ENCODE measurements around the gene EEF1AKMT1. TPM values are rescaled to one million over a fixed set of nuclear protein-coding genes. Genes with fewer than 3 reads are reported as not detected.

Gene EEF1AKMT1
- total and polyA plus RNA-seq, 11 donors = 4.5 to 10.2 (median 8.7) TPM

DNA sequence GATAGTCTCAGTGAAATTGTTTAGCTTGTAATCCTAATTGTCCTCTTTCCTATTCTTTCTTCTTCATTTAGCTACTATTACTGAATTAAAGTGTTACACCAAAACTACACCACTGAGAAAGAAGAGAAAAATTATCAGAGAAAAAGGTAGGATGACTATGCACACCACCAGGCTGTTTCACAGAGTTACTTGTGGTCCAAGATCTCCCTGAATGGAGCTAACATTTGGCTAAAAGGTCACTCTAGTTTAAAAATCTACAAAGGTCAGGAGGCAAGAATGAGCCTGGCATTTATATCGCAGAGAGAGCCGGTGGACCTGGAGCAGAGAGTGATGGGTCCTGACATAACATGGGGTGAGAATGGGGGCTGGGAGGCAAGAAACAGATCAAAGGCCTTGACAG lies 37.0 kb upstream of the EEF1AKMT1 start:
- Histone ChIP-seq H3K27ac (peak overlapping the region in 2 of 12 donors; percentile 2 to 14), H3K36me3 (peaks cover 0 to 39% (median 34%) of the 10 kb centered on the region in 9 donors), H3K4me1 (peaks cover 0 to 32% (median 22%) of the 10 kb centered on the region in 12 donors), H3K9me3 (no peaks in the 10 kb centered on the region), H3K27me3 (no peaks in the 10 kb centered on the region), H3K4me3 (no peak overlapping the region)
- TF ChIP-seq, protein P1, sequence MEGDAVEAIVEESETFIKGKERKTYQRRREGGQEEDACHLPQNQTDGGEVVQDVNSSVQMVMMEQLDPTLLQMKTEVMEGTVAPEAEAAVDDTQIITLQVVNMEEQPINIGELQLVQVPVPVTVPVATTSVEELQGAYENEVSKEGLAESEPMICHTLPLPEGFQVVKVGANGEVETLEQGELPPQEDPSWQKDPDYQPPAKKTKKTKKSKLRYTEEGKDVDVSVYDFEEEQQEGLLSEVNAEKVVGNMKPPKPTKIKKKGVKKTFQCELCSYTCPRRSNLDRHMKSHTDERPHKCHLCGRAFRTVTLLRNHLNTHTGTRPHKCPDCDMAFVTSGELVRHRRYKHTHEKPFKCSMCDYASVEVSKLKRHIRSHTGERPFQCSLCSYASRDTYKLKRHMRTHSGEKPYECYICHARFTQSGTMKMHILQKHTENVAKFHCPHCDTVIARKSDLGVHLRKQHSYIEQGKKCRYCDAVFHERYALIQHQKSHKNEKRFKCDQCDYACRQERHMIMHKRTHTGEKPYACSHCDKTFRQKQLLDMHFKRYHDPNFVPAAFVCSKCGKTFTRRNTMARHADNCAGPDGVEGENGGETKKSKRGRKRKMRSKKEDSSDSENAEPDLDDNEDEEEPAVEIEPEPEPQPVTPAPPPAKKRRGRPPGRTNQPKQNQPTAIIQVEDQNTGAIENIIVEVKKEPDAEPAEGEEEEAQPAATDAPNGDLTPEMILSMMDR (IDR thresholded peaks at IDR 0.05) = no peak
- TF ChIP-seq POLR2A (IDR thresholded peaks at IDR 0.05) = no peak
- DNase-seq (no peak), ATAC-seq (peak in 1 of 4 donors; percentile 11)
- 51 to 71% (median 65%) methylated on average over 2 of the region's 2 CpGs for WGBS, 4 donors
- intact Hi-C loops (cut with DNase I) = loop anchor here in 1 of 10 donors (5.0 kb wide), 1 partner anchor 39 kb away; the partner anchor contains the start of gene EEF1AKMT1

DNA sequence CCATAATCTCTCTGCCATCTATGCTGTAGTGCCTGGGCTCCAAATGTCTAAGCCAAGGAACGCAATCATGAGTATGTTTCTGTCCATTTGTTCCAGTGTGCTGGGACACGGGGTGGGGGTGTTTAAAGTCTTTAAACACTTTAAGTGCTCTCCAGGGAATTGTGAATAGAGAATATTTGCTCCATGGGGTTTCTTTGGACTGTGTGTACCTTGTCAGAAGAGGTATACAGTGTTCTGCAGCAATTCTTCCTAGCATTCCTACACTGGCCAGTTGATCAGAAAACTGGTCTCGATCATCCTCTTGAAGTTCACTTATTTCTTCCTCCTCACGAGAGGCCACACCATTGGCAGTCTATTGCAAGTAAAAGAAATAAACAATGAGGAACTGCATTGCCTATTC lies 35.1 kb upstream of the EEF1AKMT1 start:
- Histone ChIP-seq H3K9me3 (no peaks in the 10 kb centered on the region), H3K4me1 (peaks cover 0 to 14% (median 9%) of the 10 kb centered on the region in 12 donors), H3K27me3 (no peaks in the 10 kb centered on the region), H3K4me3 (no peak overlapping the region), H3K27ac (no peak overlapping the region), H3K36me3 (peaks cover 0 to 50% (median 34%) of the 10 kb centered on the region in 9 donors)
- no peak for ATAC-seq
- TF ChIP-seq POLR2A (IDR thresholded peaks at IDR 0.05) = no peak
- TF ChIP-seq, protein P1 (IDR thresholded peaks at IDR 0.05) = no peak
- intact Hi-C loops (cut with DNase I) = no loop called here
- DNase-seq = no peak
- 82 to 85% (median 84%) methylated on average over 4 of the region's 4 CpGs for WGBS, 4 donors

DNA sequence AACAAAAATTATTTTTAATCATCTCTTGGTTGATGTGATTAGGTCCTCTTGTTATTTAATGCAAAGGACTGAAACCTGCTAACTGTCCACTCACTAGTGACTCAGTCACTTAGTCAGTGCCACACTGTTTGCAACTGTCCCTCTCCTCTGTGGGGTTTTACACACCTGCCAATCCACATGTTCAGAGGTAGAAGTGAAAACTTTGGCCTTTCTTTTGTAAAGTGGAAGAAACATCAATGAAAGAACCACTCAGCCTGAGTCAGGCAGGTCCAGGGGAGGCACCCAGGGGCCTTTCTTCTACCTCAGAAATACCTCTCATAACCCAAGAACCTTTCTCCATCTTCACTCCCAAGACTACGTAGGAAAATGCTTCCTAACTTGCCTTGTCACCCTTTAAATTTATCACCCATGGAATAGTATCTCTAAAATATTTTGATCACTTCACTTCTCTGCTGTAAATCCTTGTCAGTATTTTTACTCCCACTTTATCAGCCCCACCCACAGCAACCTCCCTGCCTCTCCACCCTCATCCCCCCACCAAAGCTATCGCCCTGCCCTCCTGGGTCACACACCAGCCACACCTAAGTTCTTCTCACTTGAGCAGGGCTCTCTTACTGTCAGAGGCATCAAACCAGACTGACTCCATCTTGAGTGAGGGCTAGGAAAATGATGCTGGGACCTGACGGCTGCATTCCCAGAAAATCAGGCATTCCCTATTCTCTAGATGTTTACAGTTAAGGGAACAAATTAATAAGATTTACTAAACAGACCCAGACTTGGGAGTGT lies 29.6 kb upstream of the EEF1AKMT1 start:
- no peaks in the 10 kb centered on the region for H3K27me3 ChIP-seq
- ATAC-seq (no peak), DNase-seq (no peak)
- no peaks in the 10 kb centered on the region for H3K9me3 ChIP-seq
- no peak overlapping the region for H3K27ac ChIP-seq
- peaks cover 0 to 80% (median 41%) of the 10 kb centered on the region in 9 donors for H3K36me3 ChIP-seq
- H3K4me1 ChIP-seq = peaks cover 0 to 12% (median 0%) of the 10 kb centered on the region in 12 donors
- 85 to 90% (median 89%) methylated on average over 3 of the region's 3 CpGs for WGBS, 4 donors
- H3K4me3 ChIP-seq = no peak overlapping the region
- intact Hi-C loops (cut with DNase I) = no loop called here
- TF ChIP-seq, protein P1 (IDR thresholded peaks at IDR 0.05) = no peak
- TF ChIP-seq POLR2A (IDR thresholded peaks at IDR 0.05) = no peak

DNA sequence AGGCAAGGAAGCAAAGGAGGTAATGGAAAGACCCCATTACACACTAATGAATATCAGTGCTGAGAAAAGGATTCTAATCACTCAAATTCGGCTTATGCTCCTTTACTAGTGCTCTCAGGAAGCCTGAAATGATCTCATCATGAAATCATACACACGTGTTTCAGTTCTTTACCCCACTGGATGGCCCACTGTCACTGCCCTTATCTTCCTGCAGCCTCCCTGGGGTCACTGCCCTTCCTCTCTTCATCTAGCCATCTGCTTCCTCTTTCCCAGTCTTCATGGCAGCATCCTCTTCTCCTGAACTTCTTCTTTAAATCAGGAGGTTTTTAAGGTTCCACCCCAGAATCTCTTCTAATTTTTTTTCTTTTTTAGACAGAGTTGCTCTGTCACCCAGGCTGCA lies 27.9 kb upstream of the EEF1AKMT1 start:
- TF ChIP-seq, protein P1 (IDR thresholded peaks at IDR 0.05) = no peak
- TF ChIP-seq POLR2A (IDR thresholded peaks at IDR 0.05) = no peak
- no peaks in the 10 kb centered on the region for H3K9me3 ChIP-seq
- H3K27ac ChIP-seq = no peak overlapping the region
- intact Hi-C loops (cut with DNase I) = no loop called here
- no peak for ATAC-seq
- DNase-seq = no peak
- H3K4me3 ChIP-seq = no peak overlapping the region
- 27 to 32% (median 29%) methylated on average over 2 of the region's 2 CpGs for WGBS, 4 donors
- H3K27me3 ChIP-seq = no peaks in the 10 kb centered on the region
- peaks cover 0 to 80% (median 34%) of the 10 kb centered on the region in 9 donors for H3K36me3 ChIP-seq
- H3K4me1 ChIP-seq = peaks cover 0 to 24% (median 3%) of the 10 kb centered on the region in 12 donors

Measured in heart left ventricle (tissue), 16 donors.